HG03039 (cell line): ENCODE measurements around the gene TJP3.

Experiments used
- ATAC-seq: cut with Tn5 transposase; IDR thresholded peaks from one replicate; pipeline ENCODE4 v1.9.1; 2021; ENCODE audit warnings: mild to moderate bottlenecking, moderate library complexity; ENCODE audit not compliant: unreplicated experiment

Gene TJP3

GRCh38 chr19:3712663-3713611 is 4.8 kb downstream of the TJP3 start:
- ATAC-seq, result no peak

DNA sequence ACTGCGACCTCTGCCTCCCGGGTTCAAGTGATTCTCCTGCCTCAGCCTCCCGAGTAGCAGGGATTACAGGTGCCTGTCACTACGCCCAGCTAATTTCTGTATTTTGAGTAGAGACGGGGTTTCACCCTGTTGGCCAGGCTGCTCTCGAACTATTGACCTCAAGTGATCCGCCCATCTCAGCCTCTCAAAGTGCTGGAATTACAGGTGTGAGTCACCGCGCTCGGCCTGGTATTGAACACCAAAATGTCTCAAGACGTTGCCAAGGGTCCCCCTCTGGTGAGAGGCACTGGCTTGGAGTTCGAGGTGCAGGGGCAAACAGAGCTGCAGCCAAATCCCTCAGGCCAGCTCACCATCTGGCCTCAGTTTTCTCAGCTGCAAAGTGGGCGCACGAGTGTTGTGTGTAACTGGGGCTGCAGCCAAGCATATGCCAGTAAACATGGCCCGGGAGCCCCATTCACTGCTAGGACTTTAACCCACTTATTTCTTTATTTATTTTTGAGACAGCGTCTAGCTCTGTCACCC is 8.0 kb downstream of the TJP3 start:
- ATAC-seq, result no peak

DNA sequence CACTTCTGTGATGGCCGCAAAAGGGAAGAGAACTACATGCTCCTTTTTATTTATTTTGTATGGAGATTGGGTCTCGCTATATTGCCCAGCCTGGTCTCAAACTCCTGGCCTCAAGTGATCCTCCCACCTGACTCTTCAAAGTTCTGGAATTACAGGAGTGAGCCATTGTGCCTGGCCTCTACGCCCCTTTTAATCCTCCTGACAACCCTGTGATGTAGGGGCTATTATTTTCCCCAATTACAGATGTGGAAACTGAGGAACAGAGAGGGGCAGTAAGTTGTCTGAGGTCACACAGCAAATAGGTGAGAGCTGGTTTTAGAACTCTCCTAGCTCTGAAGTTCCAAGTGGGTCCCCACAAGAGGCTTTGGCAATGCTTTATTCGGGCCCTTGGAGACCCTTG is 11.7 kb downstream of the TJP3 start:
- no peak for ATAC-seq

GRCh38 chr19:3720349-3720917 is 12.2 kb downstream of the TJP3 start:
- no peak for ATAC-seq

DNA sequence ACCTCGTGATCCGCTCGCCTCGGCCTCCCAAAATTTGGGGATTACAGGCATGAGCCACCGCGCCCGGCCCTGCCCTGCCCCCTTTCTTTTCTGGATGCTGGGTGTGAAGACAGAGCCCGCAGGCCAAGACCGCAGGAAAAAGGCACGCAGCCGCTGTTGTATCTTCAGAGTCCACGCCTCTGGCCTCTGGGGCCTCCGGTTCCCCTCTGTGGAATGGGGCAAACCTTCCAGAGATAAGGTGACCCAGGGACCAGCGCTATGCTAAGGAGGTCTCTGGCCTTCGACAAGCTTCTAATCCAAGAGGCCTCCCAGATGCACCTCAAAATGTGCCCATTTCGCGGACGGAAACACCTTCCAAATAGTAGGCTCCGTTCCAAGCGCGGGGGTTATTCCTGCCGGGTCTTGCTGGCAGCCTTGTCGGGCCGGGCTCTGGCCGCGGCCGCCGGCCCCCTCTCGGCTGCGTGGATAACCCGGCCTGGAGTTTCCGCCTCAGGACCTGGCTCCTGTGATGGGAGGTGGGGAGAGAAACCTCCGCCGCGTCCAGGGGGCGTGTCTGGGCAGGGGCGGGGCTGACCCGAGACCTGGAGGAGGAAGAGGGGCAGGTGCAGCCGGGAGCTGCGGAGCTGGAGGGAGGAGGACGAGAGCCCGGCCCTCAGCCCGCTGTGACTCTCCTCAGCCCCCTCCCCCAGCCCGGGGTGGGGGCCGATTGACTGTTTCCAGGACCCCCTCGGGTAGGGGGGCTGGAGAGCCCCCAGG is 13.1 kb downstream of the TJP3 start:
- ATAC-seq, result no peak

GRCh38 chr19:3721887-3722442 is 13.8 kb downstream of the TJP3 start:
- ATAC-seq, result no peak

DNA sequence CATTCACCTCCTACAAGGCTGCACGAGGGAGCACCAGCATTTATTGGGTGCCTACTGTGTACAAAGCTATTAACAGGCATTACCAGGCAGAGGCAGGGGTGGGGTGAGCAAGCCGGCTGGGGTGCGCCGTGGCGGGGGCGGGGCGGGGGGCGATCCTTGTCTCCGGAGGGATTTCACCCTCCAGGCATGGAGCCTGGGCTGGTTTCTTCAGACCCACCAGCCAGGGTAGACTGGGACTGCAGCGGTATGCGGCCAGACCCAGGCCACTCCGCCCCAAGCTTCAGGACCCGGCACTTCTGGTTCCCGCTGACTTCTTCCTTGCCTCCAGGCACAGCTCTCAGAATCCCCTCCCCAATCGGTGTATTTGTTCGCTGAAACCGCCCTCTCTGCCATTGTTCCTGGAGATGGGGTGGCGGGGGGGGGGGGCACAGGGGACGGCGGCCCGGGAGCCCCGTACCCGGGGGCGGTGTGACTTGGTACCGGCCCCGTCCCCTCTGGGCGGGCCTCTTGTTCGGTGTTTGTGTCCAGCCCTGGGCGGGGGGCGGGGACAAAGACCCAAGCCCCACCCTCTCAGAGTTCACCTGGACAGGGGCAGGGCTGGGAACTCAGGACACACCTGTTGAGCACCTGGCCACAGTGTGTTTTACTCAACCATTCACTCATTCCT is 14.4 kb downstream of the TJP3 start:
- ATAC-seq, result no peak

- no peak for ATAC-seq
These were observed 14.9 kb downstream of the TJP3 start for GRCh38 chr19:3723110-3723488.

DNA sequence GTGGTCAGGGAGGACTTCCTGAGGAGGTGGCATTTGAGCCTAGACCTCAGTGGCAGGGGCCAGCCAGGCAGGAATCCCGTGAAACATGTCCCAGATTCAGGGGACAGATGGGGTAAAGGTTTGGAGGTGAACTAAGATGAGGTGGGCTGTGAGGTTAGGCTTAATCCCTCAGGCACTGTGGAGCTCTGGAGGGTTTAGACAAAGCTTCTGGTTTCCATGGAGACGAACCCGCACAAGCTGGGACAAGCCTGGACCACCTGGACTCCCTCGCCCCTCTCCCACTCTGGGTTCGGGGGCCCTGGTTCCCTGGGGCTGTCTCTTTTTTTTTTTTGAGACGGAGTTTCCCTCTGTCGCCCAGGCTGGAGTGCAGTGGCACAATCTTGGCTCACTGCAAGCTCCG is 15.7 kb downstream of the TJP3 start:
- no peak for ATAC-seq

- ATAC-seq, result no peak
These were observed 16.9 kb downstream of the TJP3 start for GRCh38 chr19:3725121-3725520.

DNA sequence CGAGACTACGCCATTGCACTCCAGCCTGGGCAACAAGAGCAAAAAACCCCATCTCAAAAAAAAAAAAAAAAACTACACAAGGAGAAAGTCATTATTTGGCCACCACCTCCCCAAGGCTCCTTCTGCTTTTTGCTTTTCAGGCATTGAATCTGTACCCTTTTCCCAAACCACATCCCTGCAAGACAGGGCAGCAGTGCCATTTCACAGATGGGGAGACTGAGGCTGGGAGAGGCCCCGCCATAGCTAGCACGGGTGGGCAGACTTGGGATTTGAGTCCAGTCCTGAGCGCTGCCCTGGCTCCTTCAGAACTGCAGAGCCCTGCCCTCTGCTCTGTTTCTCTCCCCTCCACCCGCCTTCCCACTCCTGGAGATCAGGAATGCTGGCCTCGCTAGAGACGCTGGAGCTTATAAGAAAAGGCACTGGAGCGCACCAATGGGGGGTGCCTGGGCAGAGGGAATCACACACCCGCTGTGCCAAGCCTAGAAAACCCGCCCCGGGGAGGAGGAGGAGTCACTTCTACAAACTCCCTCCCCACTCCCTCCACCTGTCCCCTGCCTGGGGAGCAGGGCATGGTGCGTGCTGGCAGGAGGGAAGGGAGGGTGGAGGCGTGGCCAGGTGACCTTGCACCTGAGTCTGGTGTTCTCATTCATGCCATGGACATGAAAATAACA is 17.6 kb downstream of the TJP3 start:
- ATAC-seq, result no peak

- no peak for ATAC-seq
These were observed 22.3 kb downstream of the TJP3 start for GRCh38 chr19:3730457-3730958.

DNA sequence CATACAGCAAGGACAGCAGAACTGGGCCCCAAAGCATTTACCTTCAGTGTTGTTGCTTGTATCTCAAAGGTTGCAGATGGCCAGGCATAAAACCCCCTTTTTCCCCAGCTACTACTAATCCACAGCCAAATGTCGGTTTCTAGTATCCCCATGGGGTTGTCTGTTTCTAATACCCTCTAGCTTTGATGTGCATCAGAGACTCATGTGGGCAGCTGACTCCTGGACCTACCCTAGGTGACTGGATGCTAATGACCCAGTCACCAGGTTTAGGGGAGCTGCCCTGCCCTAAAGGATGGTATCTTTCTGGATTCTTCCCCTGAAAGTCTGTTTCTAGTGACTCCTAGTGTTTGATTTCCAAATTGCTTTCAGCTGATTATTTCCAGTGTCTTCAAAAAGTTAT is 23.9 kb downstream of the TJP3 start:
- no peak for ATAC-seq

DNA sequence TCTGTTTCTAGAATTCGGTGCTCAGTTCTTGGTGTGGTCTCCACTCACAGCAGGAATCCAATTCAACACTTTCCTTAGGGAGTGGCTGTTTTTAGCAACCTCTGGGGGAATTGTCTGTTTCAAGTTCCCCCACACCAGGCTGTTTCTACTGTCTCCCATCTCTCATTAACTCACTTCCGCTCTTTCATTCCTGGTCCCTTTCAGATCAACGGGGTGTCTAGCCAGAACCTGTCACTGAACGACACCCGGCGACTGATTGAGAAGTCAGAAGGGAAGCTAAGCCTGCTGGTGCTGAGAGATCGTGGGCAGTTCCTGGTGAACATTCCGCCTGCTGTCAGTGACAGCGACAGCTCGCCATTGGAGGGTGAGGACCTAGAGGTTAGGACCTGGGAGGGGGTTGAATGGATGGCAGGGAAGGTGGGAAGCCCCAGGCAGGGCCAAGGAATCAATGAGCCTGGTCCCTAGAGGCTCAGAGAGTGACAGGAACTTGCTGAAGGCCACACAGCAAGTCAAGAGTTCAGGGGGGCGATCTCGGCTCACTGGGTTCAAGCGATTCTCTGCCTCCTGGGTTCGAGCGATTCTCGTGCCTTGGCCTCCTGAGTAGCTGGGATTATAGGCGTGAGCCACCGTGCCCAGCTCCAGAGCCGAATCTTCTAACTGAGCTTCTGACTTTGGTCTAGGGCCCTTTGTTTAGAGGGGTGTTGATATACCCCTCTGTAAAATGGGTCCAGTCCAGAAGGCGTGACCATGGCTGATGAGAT is 25.5 kb downstream of the TJP3 start:
- ATAC-seq, result no peak

DNA sequence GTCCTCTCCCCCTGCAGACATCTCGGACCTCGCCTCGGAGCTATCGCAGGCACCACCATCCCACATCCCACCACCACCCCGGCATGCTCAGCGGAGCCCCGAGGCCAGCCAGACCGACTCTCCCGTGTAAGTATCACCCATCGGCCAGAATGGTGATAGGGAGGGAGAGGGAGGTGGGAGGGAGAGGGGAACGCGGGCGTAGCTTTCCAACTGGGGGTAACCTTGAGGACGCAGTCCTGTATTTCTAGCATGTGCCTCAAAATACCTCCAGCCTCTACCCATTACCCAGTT is 26.1 kb downstream of the TJP3 start:
- ATAC-seq, result no peak

DNA sequence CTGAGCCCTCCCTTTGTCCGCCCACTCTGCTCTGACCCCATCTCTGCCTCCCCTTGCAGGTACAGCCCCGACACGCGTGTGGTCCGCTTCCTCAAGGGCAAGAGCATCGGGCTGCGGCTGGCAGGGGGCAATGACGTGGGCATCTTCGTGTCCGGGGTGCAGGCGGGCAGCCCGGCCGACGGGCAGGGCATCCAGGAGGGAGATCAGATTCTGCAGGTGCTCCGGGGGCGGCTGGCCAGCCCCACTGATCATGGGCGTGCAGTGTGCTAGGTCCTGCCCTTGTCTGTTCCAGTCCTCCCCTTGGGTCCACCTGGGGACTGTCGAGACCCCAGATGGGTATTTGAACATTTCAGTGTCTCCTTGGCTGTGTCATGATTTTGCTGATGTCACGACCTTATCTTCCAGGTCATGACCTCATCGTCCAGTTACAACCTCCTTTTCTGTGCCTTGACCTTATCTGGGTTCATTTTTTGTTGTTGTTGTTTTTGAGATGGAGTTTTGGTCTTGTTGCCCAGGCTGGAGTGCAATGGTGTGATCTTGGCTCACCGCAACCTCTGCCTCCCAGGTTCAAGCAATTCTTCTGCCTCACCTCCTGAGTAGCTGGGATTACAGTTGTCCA is 28.0 kb downstream of the TJP3 start:
- ATAC-seq, result no peak

GRCh38 chr19:3737487-3738205 is 29.5 kb downstream of the TJP3 start:
- ATAC-seq, result no peak

DNA sequence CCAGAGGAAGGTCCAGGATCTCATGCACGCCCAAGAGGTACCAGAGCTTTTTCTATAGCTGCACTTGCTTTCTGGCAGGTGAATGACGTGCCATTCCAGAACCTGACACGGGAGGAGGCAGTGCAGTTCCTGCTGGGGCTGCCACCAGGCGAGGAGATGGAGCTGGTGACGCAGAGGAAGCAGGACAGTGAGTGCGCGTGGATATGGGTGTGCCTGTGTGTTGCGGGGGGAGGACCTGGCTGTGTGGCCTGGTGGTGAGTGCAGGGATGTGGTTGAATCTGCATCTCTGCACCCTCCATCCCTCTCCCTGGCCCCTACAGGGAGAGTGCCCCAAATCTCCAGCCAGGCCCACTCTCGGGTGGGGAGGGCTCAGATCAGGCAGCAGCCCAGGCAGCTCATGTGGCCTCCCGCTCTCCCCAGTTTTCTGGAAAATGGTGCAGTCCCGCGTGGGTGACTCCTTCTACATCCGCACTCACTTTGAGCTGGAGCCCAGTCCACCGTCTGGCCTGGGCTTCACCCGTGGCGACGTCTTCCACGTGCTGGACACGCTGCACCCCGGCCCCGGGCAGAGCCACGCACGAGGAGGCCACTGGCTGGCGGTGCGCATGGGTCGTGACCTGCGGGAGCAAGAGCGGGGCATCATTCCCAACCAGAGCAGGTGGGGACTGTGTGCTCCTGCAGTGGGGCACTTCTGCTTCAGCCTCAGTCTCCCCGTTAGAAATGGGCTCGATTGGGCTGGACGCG is 30.5 kb downstream of the TJP3 start:
- no peak for ATAC-seq
